ENCODE results near the gene CAD. TPM values are rescaled to one million over a fixed set of nuclear protein-coding genes. Genes with fewer than 3 reads are reported as not detected.
A peak's percentile ranks its signal among the peaks of the same experiment; 100 is the strongest.

Gene CAD
- total and polyA plus RNA-seq, 9 of the 15 experiments (the other 6 are each of a cell fraction or from before 2014, with no cell fraction given): 7.5 to 126 (median 33.7) TPM

DNA sequence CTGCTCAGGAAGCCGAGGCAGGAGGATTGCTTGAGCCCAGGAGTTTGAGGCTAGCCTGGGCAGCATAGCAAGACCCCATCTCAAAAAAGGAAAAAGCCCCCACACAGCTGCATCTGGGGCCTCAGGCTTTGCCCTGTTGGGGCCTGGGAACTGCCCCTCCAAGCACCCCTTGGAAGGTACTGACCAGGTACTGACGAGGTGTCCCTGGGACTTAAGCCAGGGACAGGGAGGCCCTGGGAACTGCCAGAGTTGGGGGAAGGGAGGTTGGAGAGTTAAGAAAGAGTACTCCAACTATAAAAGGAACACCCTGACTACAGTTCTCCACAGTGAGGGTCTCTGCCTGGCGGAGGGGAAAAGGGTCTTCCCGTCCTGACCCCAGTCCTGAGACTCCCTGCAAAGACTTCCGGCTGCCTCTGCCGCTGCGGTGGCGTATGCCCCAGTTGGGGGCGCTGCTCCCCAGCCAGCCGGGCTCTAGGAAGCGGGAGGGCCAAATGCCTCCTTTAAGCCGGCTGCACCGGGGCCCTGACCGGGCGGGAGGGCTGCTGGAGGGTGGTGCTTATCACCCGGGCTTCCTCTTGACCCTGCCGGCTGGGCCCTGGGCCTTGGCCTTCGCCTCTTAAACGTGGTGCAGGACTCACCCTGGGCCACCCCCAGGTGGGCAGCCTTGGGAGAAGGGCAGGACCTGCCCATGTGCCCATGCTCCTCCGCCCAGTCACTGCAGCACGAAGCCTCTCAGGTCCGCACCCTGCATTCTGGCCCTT lies 32.9 kb downstream of the CAD start (continued):
- TF ChIP-seq, protein P1, sequence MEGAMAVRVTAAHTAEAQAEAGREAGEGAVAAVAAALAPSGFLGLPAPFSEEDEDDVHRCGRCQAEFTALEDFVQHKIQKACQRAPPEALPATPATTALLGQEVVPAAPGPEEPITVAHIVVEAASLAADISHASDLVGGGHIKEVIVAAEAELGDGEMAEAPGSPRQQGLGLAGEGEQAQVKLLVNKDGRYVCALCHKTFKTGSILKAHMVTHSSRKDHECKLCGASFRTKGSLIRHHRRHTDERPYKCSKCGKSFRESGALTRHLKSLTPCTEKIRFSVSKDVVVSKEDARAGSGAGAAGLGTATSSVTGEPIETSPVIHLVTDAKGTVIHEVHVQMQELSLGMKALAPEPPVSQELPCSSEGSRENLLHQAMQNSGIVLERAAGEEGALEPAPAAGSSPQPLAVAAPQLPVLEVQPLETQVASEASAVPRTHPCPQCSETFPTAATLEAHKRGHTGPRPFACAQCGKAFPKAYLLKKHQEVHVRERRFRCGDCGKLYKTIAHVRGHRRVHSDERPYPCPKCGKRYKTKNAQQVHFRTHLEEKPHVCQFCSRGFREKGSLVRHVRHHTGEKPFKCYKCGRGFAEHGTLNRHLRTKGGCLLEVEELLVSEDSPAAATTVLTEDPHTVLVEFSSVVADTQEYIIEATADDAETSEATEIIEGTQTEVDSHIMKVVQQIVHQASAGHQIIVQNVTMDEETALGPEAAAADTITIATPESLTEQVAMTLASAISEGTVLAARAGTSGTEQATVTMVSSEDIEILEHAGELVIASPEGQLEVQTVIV (CRISPR knock-in tag; IDR thresholded peaks at IDR 0.05; ENCODE audit: borderline replicate concordance): no peak
- TF ChIP-seq KDM1A (IDR thresholded peaks at IDR 0.05): no peak
- no peak for TF ChIP-seq TAL1 (IDR thresholded peaks at IDR 0.05)
- TF ChIP-seq IFI16 (CRISPR knock-in tag; IDR thresholded peaks at IDR 0.05): no peak
- TF ChIP-seq RBM25 (IDR thresholded peaks at IDR 0.05; ENCODE audit: low read depth, low read length, severe bottlenecking): no peak
- no peak for TF ChIP-seq SUPT5H (IDR thresholded peaks at IDR 0.05)
- TF ChIP-seq, protein P2, sequence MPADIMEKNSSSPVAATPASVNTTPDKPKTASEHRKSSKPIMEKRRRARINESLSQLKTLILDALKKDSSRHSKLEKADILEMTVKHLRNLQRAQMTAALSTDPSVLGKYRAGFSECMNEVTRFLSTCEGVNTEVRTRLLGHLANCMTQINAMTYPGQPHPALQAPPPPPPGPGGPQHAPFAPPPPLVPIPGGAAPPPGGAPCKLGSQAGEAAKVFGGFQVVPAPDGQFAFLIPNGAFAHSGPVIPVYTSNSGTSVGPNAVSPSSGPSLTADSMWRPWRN (IDR thresholded peaks at IDR 0.05; ENCODE audit: low read depth): no peak
- TF ChIP-seq, protein P3, sequence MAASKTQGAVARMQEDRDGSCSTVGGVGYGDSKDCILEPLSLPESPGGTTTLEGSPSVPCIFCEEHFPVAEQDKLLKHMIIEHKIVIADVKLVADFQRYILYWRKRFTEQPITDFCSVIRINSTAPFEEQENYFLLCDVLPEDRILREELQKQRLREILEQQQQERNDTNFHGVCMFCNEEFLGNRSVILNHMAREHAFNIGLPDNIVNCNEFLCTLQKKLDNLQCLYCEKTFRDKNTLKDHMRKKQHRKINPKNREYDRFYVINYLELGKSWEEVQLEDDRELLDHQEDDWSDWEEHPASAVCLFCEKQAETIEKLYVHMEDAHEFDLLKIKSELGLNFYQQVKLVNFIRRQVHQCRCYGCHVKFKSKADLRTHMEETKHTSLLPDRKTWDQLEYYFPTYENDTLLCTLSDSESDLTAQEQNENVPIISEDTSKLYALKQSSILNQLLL (CRISPR knock-in tag; IDR thresholded peaks at IDR 0.05; ENCODE audit: borderline replicate concordance): no peak
- TF ChIP-seq, protein P4, sequence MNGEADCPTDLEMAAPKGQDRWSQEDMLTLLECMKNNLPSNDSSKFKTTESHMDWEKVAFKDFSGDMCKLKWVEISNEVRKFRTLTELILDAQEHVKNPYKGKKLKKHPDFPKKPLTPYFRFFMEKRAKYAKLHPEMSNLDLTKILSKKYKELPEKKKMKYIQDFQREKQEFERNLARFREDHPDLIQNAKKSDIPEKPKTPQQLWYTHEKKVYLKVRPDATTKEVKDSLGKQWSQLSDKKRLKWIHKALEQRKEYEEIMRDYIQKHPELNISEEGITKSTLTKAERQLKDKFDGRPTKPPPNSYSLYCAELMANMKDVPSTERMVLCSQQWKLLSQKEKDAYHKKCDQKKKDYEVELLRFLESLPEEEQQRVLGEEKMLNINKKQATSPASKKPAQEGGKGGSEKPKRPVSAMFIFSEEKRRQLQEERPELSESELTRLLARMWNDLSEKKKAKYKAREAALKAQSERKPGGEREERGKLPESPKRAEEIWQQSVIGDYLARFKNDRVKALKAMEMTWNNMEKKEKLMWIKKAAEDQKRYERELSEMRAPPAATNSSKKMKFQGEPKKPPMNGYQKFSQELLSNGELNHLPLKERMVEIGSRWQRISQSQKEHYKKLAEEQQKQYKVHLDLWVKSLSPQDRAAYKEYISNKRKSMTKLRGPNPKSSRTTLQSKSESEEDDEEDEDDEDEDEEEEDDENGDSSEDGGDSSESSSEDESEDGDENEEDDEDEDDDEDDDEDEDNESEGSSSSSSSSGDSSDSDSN (IDR thresholded peaks at IDR 0.05; ENCODE audit: borderline replicate concordance in 1 of 2, low read depth in 2 of 2, low read length in 2 of 2): peak; percentile 80 to 93
- no peak for TF ChIP-seq POU5F1 (IDR thresholded peaks at IDR 0.05; ENCODE audit: borderline replicate concordance, low read depth, low read length, partially characterized antibody)
- TF ChIP-seq ZNF347 (CRISPR knock-in tag; IDR thresholded peaks at IDR 0.05; ENCODE audit: low read depth): no peak
- TF ChIP-seq MYC (IDR thresholded peaks at IDR 0.05; ENCODE audit: low read depth, low read length): peak; percentile 35; the same call in 1 of the 2 replicates
- TF ChIP-seq MYC (CRISPR knock-in tag; IDR thresholded peaks at IDR 0.05; ENCODE audit: borderline replicate concordance, low read depth): no peak
- TF ChIP-seq, protein P5, sequence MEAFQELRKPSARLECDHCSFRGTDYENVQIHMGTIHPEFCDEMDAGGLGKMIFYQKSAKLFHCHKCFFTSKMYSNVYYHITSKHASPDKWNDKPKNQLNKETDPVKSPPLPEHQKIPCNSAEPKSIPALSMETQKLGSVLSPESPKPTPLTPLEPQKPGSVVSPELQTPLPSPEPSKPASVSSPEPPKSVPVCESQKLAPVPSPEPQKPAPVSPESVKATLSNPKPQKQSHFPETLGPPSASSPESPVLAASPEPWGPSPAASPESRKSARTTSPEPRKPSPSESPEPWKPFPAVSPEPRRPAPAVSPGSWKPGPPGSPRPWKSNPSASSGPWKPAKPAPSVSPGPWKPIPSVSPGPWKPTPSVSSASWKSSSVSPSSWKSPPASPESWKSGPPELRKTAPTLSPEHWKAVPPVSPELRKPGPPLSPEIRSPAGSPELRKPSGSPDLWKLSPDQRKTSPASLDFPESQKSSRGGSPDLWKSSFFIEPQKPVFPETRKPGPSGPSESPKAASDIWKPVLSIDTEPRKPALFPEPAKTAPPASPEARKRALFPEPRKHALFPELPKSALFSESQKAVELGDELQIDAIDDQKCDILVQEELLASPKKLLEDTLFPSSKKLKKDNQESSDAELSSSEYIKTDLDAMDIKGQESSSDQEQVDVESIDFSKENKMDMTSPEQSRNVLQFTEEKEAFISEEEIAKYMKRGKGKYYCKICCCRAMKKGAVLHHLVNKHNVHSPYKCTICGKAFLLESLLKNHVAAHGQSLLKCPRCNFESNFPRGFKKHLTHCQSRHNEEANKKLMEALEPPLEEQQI (IDR thresholded peaks at IDR 0.05): no peak
- no peak for TF ChIP-seq CBX5 (IDR thresholded peaks at IDR 0.05; ENCODE audit: borderline replicate concordance, low read depth)
- TF ChIP-seq NCOR1 (IDR thresholded peaks at IDR 0.05): no peak
- no peak for TF ChIP-seq ZFPM2 (CRISPR knock-in tag; IDR thresholded peaks at IDR 0.05)
- TF ChIP-seq STAT5A (IDR thresholded peaks at IDR 0.05; ENCODE audit: borderline replicate concordance, low read length): no peak
- TF ChIP-seq SNIP1 (IDR thresholded peaks at IDR 0.05; ENCODE audit: low read depth): no peak
